NCI-H2171 (cell line): ENCODE measurements around the gene TRPV5.

ENCODE experiments used
- DNase-seq: peaks from one replicate; lab custom pipeline; 2025; lab: John Stamatoyannopoulos, UW

TRPV5 gene

DNA sequence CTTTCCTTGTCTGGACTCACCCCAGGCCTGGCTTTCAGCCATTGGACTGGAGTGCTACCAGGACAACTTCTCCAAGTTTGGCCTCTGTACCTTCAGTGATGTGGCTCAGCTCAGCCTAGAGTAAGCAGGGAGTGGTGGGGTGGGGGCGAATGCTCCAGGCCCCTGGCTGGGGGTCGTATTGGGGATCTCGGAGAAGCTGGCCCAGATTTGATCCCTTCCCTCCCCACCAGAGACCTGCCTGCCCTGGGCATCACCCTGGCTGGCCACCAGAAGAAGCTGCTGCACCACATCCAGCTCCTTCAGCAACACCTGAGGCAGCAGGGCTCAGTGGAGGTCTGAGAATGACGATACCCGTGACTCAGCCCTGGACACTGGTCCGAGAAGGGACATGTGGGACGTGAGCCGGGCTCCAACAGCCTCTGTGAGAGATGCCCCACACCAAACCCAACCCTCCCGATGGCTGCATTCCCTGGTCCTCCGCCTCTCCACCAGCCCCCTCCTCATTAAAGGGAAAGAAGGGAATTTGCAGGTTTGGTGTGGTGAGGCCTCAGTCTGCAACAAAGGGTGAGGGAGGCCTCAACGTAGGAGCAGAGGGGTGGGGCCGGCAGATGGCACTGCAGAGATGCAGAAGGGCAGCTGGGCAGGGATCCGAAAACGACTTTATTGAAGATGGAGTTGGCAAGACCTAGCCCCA lies 62.8 kb downstream of the TRPV5 start:
- DNase-seq, result no peak

DNA sequence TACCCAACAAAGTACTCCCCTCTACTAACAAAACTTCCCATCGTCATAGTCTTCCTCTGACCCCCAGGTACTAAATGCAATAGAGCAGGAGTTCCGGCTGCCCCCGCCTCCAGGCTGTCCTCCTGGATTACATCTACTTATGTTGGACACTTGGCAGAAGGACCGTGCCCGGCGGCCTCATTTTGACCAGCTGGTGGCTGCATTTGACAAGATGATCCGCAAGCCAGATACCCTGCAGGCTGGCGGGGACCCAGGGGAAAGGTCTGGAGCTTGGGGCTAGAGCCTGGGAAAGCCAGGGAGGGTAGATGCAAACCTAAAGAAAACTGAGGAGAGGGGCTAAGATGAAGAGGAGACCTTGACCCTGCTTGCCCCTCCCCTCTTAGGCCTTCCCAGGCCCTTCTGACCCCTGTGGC lies 63.4 kb downstream of the TRPV5 start:
- DNase-seq, result no peak

DNA sequence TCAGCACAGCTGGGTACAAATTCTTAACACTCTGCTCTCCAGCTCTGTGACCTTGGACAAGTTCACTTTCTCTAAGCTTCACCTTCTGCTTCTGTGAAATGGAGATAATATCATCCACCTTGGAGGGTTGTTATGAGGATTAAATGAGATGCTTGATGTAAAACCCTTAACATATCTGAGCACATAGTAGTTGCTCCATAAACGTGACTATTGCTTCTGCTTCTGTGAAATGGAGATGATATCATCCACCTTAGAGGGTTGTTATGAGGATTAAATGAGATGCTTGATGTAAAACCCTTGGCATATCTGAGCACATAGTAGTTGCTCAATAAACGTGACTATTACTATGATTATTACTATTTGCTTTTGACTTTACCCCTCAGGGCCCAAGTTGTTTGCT lies 64.1 kb downstream of the TRPV5 start:
- no peak for DNase-seq

DNA sequence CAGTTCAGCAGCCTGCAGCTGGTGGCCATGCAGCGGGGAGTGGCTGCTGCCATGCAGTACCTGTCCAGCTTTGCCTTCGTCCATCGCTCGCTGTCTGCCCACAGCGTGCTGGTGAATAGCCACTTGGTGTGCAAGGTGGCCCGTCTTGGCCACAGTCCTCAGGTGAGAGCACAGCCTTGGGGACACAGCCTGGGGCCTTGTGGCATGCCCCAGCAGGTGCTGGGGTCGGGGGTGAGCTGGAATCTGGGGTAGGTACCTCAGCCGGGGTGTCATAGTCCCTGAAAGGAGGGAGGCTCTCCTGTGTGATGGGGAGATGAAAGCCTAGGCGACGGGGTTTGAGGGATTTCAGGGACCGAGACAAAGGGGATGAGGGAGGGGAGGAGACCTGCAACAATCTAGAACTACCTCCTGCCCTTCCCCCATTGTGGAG lies 64.5 kb downstream of the TRPV5 start:
- no peak for DNase-seq

DNA sequence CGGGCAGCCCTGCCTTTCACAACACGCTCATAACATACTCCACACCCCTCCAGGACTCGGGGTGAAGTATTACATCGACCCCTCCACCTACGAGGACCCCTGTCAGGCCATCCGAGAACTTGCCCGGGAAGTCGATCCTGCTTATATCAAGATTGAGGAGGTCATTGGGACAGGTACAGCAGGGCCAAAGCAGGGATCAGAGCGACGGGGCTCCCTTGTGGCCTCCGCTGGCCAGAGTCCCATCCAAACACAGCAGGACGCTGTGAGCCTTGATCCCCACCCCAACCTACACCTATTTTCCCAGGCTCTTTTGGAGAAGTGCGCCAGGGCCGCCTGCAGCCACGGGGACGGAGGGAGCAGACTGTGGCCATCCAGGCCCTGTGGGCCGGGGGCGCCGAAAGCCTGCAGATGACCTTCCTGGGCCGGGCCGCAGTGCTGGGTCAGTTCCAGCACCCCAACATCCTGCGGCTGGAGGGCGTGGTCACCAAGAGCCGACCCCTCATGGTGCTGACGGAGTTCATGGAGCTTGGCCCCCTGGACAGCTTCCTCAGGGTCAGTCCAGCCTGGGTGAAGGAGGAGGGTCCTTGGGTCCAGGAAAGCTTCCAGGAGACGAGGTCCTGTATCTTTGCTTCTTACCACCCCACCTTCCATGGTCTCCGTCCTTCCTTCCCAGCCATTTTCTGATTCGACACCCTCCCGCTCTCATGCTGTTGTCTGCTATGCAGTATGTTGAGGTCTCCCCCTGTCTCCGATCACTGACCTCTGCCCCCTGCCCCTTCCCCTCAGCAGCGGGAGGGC lies 65.2 kb downstream of the TRPV5 start:
- DNase-seq, result no peak

DNA sequence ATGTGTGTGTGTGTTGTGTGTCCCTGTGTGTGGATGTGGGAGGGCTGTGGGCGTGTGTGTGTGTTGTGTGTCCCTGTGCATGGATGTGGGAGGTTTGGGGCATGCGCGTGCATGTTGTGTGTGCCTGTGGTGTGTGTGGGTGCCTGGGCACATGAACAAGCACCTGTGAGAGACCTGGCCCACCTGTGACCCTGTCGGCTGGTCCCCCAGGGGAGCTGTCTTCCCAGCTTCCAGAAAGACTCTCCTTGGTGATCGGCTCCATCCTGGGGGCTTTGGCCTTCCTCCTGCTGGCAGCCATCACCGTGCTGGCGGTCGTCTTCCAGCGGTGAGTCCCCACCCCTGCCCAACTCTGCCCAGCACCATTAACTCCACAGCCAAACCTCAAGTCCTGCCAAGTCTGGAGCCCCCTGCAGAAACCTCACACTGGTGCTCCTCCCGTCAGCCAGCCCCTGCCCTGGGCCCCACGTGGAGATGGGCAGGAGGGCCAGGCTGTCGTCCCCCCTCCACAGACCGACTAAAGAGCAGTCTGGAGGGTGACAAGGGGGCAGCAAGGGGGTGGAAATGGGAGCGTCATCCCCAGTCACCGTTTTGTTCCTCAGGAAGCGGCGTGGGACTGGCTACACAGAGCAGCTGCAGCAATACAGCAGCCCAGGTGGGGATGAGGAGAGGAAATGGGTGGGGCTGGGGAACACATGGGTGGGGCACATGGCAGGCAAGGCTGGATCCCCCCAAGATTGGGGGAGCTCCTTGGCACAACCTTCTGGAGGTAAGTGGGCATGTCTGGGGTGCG lies 66.0 kb downstream of the TRPV5 start:
- DNase-seq, result no peak

- no peak for DNase-seq
These were observed 66.5 kb downstream of the TRPV5 start for GRCh38 chr7:142867097-142867378.

GRCh38 chr7:142866361-142867096 lies 67.0 kb downstream of the TRPV5 start:
- DNase-seq, result no peak

- no peak for DNase-seq
These were observed 67.8 kb downstream of the TRPV5 start for GRCh38 chr7:142865766-142866165.

DNA sequence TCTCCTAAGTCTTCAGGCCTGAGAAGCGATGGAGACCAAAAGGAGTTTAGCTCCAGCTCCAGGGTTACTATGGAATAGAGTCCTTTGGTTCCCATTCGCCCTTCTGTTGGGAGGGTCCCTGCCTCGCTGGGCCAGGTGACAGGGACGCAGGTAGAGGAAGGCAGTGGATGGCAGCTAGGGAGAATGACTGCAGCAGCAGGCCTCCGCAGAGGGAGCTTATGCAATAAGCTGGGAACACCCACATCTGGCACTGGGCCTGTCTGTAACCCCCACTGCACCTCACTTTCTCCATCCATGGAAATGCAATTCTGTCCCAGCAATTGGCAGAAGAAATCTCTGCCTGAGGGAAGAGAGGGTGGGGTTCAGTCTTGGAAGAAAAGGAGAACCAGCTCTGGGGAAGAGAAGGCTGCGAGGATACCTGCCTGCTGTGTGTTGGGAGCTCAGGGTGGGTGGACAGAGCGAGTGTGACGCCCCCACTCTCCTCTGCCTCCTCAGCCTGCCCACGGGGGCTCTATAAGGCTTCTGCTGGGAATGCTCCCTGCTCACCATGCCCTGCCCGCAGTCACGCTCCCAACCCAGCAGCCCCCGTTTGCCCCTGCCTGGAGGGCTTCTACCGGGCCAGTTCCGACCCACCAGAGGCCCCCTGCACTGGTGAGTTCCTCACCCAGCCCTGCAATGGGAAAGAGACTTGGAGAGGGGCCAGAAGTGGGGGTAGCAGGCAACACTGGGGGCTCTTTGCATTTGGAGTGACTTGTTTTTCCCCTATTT lies 68.4 kb downstream of the TRPV5 start:
- no peak for DNase-seq

GRCh38 chr7:142863891-142864685 lies 69.5 kb downstream of the TRPV5 start:
- no peak for DNase-seq

DNA sequence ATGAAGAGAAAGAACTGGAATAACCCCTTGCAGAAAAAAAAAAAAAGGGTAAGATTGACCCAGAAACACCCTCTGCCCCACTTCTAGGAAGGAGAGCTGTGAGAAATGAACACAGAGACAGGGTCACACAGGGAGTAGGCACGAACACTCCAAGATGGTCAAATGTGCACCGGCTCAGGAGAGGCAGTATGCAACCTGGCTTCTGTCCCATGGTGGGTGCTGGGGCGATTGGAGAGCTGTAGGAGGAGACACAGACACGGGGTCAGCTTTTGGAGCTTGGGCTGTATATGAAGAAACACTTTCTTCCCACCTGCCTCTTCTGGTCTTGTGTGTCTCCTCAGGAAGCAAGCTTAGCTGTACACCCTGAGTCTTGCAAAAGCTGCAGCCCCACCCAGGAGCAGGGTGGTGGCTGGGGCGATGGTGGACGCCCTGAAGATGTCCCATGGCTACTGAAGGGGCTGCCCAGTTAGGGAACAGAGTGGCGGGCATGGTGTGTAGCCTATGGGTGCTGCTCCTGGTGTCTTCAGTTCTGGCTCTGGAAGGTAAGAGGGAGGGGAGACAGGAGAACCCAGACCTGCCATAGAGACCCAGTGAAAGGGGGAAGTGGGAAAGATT lies 70.7 kb downstream of the TRPV5 start:
- no peak for DNase-seq

DNA sequence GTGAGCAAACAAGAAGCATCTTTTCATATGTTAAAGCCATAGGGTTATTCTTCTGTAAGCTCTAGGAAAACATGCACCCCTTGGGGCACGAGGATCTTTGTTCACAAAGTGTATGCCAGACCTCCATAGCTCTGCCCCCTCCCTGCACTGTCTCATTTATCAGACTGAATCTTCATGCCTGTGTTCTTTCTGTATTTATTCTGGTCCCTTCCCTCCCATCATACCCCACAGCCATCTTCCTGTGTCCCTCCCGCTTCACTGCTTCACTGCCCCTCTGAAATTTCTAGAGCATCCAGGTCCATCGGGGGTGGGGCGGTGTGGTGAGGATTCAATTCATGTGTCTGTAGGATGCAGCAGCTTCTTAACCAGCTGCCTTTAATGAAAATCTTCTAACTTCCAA lies 71.2 kb downstream of the TRPV5 start:
- no peak for DNase-seq

DNA sequence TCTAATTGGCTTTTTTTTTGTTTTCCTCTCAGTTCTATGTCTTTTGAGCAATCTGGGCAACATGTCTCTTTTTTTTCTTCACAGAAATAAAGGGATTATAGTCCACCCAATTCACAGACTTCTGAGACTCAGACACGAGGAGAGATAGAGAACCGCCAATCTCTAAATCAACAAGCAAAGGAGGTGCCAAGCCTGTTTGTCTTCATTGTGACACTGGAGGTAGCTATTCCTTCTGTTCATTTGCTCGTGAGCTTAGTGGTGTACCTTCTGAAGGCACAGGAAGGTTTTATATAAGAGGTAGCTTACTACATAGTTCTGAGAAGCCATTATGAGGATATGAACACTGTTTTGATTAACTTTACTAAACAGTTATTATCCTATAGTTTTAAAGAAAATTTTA lies 72.6 kb downstream of the TRPV5 start:
- DNase-seq, result no peak

DNA sequence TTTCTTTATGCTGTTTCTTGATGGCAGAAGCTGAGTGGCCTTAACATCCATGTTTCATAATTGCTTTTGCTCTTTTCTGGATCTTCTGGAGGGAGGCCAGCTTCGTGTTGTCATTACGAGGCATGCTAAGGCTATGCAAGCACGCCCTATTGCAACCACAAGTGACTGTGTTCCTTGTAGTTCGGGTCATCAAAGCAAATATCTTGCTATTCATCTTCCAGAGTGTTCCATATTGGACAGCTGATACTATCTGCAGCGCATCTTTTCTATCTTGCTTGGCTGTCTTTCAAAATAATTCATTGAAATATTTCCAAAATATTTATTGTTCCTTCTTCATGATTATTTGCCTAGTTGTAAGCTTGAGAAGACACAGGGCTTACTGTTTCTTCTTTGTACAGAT lies 73.7 kb downstream of the TRPV5 start:
- no peak for DNase-seq

DNA sequence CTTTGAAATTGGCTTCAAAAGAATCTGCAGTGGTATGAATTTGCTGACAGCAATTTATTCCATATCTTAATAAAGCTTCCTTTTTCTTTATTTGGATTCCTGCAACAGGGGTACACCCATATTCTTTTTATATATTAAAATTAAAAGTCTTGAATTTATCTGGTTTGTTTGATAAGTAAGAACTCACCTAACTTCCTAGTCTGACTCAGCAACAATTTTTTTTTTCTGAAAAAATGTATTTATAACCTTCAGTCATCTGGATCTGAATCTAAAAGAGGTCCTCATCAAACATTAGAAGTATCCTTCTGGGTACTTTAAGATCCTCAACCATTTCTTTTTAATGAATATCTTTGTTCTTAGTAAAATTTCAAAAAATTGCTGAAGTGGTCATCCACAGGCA lies 74.1 kb downstream of the TRPV5 start:
- no peak for DNase-seq
